ENCODE measurements around the gene SIPA1L3. TPM values are rescaled to one million over a fixed set of nuclear protein-coding genes. Genes with fewer than 3 reads are reported as not detected.

Gene SIPA1L3
- total and polyA plus RNA-seq, 9 of the 15 experiments (the other 6 are each of a cell fraction or from before 2014, with no cell fraction given) = 0.01 to 6.1 (median 2.5) TPM

- WGBS (ENCODE audit: insufficient coverage, low coverage, missing lambda C conversion rate) = 15% methylated on average over 8 of the region's 8 CpGs
- Histone ChIP-seq H3K27me3 (ENCODE audit: control insufficient read depth in 2 of 2, insufficient read depth in 2 of 2, low read length in 2 of 2) (no peaks in the 10 kb centered on the region; a peak in 2 of 5 replicates), H4K20me1 (replicated peaks; ENCODE audit: control insufficient read depth, insufficient read depth, low read length) (no peaks in the 10 kb centered on the region), H2AFZ (ENCODE audit: low read depth, low read length) (no peak overlapping the region), H3K4me1 (replicated peaks in 1 of 2; ENCODE audit: control insufficient read depth in 2 of 2, insufficient read depth in 2 of 2, low read length in 2 of 2) (no peaks in the 10 kb centered on the region), H3K9ac (ENCODE audit: insufficient read depth in 1 of 2, low read depth in 2 of 2, low read length in 2 of 2) (no peak overlapping the region), H3K4me3 (no peak overlapping the region), H3K36me3 (ENCODE audit: control insufficient read depth, insufficient read depth, low read length) (no peaks in the 10 kb centered on the region), H3K9me1 (ENCODE audit: control insufficient read depth, insufficient read depth, low read length) (no peaks in the 10 kb centered on the region), H3K9me3 (replicated peaks; ENCODE audit: control insufficient read depth, insufficient read depth, low read depth, low read length) (no peaks in the 10 kb centered on the region), H3K79me2 (ENCODE audit: control insufficient read depth, insufficient read depth, low read length) (no peaks in the 10 kb centered on the region), H3K4me2 (ENCODE audit: insufficient read depth, low read length) (no peak overlapping the region), H3K27ac (ENCODE audit: extremely low read depth, low read depth, low read length) (no peak overlapping the region)
- DNase-seq (ENCODE audit: extremely low read depth in 1 of 4, low spot score in 3 of 4) (no peak), ATAC-seq (no peak), FAIRE-seq (no peak)
- ChIA-PET POLR2A (no interaction called here), CTCF (ENCODE audit: low intra/inter-chr PET ratio) (no interaction called here)
- BruUV-seq (replicated peaks) = no TSS peak
- intact Hi-C loops (cut with micrococcal nuclease) = no loop called here
- in situ Hi-C loops (cut with MboI) = no loop called here
- TF ChIP-seq MAFF (IDR thresholded peaks at IDR 0.05; ENCODE audit: low read length) = no peak
- TF ChIP-seq TSHZ1 (CRISPR knock-in tag; IDR thresholded peaks at IDR 0.05) = no peak
- TF ChIP-seq POLR2AphosphoS5 (IDR thresholded peaks at IDR 0.05; ENCODE audit: control insufficient read depth, insufficient read depth, low read depth, low read length) = no peak
- TF ChIP-seq ZBTB9 (CRISPR knock-in tag; IDR thresholded peaks at IDR 0.05) = no peak
- TF ChIP-seq MAZ (CRISPR knock-in tag; conservative IDR thresholded peaks at IDR 0.05 in 1 of 2, IDR thresholded peaks at IDR 0.05 in 1 of 2) = no peak
- TF ChIP-seq ARID3B (CRISPR knock-in tag; IDR thresholded peaks at IDR 0.05; ENCODE audit: borderline replicate concordance) = no peak
- TF ChIP-seq ZNF3 (CRISPR knock-in tag; IDR thresholded peaks at IDR 0.05) = no peak
- TF ChIP-seq RFX7 (CRISPR knock-in tag; IDR thresholded peaks at IDR 0.05) = no peak
- no peak for TF ChIP-seq HMGXB4 (CRISPR knock-in tag; IDR thresholded peaks at IDR 0.05)
- no peak for TF ChIP-seq HNRNPLL (IDR thresholded peaks at IDR 0.05; ENCODE audit: low read depth, low read length, poor library complexity, severe bottlenecking)
- no peak for TF ChIP-seq EP400 (IDR thresholded peaks at IDR 0.05)
- TF ChIP-seq ZNF224 (CRISPR knock-in tag; IDR thresholded peaks at IDR 0.05) = no peak
Measured at GRCh38 chr19:37955986-37956385, 49.0 kb downstream of the SIPA1L3 start.

Measured in K562 (cell line).